IgD-negative memory B cell (primary cell): ENCODE results near the gene GPC5. TPM values are rescaled to one million over a fixed set of nuclear protein-coding genes. Genes with fewer than 3 reads are reported as not detected.
A peak's percentile ranks its signal among the peaks of the same experiment; 100 is the strongest.

Experiments used
- H3K27ac Mint-ChIP-seq, 3 donors: one replicate each; pipeline ENCODE4 v1.8.0; 2020 to 2022; ENCODE audit warnings: mild to moderate bottlenecking in 3 of 3, mixed read lengths in 3 of 3, moderate library complexity in 1 of 3
- H3K27me3 Mint-ChIP-seq: one replicate; pipeline ENCODE4 v1.8.0; 2021; ENCODE audit warnings: mixed read lengths
- H3K36me3 Mint-ChIP-seq: one replicate; pipeline ENCODE4 v1.8.0; 2020; ENCODE audit warnings: mild to moderate bottlenecking, mixed read lengths
- H3K4me1 Mint-ChIP-seq, 3 donors: one replicate each; pipeline ENCODE4 v1.8.0; 2020 to 2022; ENCODE audit warnings: mixed read lengths in 3 of 3, mild to moderate bottlenecking in 1 of 3
- H3K4me3 Mint-ChIP-seq, 4 donors: one replicate each; pipeline ENCODE4 v1.8.0; 2020 to 2022; ENCODE audit warnings: mild to moderate bottlenecking in 4 of 4, mixed read lengths in 4 of 4, moderate library complexity in 3 of 4
- H3K9me3 Mint-ChIP-seq, 3 donors: one replicate each; pipeline ENCODE4 v1.8.0; 2020 to 2021; ENCODE audit warnings: mixed read lengths in 3 of 3, mild to moderate bottlenecking in 1 of 3
- polyA plus RNA-seq: library from polyadenylated mRNA; unstranded; fragments of 300-500 nt; fragmentation: Illumina TruSeq; gene quantifications from one replicate; pipeline ENCODE4 v1.2.3, GENCODE V29; 2021

GPC5 gene
- polyA plus RNA-seq, 1 donor from 2014 or later = 0.24 TPM

- no peak overlapping the region for H3K27ac Mint-ChIP-seq
- H3K27me3 Mint-ChIP-seq = no peaks in the 10 kb centered on the region
- no peaks in the 10 kb centered on the region for H3K36me3 Mint-ChIP-seq
- H3K4me3 Mint-ChIP-seq = no peak overlapping the region
- no peaks in the 10 kb centered on the region for H3K4me1 Mint-ChIP-seq
- peaks cover 0 to 2% (median 2%) of the 10 kb centered on the region in 3 donors for H3K9me3 Mint-ChIP-seq
Measured at GRCh38 chr13:92622905-92623304, 1224.5 kb downstream of the GPC5 start.

DNA sequence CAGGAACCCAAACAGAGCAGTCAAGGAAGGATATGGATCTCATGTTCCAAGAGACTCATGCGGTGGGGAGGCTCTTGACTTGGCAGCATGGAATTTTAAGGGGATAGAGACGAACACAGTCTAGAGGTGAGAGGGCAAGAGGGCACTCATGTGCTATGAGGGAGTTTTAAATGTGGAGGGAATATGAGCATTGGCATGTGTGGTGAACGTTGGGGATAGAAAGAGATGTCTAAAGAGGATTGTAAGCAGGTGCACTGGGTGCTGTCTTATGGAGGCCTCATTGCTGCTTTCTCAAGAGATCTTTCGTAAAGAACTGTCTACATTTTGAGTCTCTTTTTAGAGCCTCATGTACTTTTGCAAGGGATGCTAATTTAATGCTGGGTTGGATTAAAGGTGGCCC lies 1227.9 kb downstream of the GPC5 start:
- H3K4me1 Mint-ChIP-seq = no peaks in the 10 kb centered on the region
- H3K9me3 Mint-ChIP-seq = peaks cover 0 to 5% (median 3%) of the 10 kb centered on the region in 3 donors
- H3K27ac Mint-ChIP-seq = no peak overlapping the region
- no peaks in the 10 kb centered on the region for H3K36me3 Mint-ChIP-seq
- no peak overlapping the region for H3K4me3 Mint-ChIP-seq
- H3K27me3 Mint-ChIP-seq = no peaks in the 10 kb centered on the region

DNA sequence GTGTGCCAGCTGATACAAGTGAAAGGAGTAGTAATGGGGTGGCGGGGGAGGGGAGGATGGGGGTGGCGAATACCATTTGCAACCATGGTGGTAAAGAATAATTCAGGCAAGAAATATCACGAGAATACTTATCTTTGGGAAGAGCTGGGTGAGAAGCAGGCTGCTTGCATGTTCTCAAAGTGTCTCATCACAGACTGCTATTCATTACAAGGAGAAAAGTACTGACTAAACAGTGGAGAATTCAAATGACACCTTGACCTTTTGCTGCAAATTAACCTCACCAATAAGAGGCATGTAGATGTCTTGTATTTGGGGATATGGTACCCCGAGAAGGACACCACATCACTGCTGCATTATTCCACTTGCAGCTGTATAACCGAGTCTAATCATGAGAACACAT lies 1242.5 kb downstream of the GPC5 start:
- Mint-ChIP-seq H3K27ac (no peak overlapping the region), H3K27me3 (no peaks in the 10 kb centered on the region), H3K4me1 (no peaks in the 10 kb centered on the region), H3K36me3 (peaks cover 5% of the 10 kb centered on the region), H3K9me3 (peaks cover 0 to 6% (median 4%) of the 10 kb centered on the region in 3 donors), H3K4me3 (no peak overlapping the region)

DNA sequence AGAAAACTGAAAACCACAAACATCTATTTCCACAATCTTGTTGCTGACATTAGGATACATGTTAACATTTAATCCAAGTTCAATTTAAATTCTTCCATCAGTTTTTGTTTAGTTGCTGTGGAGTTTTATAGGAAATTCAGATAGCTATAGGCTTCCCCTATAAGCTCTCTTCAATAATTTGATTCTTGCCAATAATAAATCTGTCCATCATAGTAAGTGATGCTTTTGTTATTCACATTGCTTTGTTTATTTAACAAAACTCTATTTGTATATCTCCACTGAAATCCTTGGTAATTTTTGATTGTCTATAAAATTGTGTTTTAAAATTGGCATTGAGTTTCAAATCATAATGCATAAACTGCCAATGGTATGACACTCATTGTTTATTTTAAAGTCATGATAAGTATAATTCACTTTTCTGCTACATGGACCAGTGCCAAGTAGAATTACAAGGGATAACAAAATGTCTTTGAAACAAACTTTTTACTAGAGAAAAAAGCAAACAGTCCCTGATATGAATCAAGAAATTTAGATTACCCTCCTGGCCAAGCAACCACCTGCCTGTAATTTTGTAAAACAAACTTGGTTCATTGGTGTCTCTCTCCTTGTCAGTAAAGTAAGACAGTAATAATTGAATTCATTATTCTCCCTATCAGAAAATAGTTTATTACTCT lies 1250.9 kb downstream of the GPC5 start:
- Mint-ChIP-seq H3K27ac (no peak overlapping the region), H3K9me3 (peaks cover 0 to 8% (median 2%) of the 10 kb centered on the region in 3 donors), H3K36me3 (no peaks in the 10 kb centered on the region), H3K4me3 (no peak overlapping the region), H3K27me3 (no peaks in the 10 kb centered on the region), H3K4me1 (no peaks in the 10 kb centered on the region)

DNA sequence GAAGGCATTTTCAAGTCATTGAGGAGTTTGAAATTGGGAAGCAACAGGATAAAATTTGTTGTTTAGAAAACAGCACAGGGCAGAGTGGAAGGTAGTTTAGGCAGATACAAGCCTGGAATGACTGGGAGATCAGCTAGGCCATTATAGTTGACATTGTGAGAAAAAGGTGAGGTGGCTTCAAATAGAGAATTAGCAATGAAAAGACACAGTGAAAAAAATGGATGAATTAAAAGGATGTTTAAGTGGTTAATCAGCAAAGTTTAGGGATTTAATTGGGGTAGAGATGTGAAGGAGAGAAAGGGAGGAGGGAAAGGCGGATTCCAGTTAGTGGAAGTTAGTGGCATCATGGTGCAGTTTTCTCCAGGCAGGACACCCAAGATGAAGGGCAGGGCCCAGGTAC lies 1257.7 kb downstream of the GPC5 start:
- no peaks in the 10 kb centered on the region for H3K4me1 Mint-ChIP-seq
- H3K27me3 Mint-ChIP-seq = no peaks in the 10 kb centered on the region
- H3K27ac Mint-ChIP-seq = no peak overlapping the region
- no peaks in the 10 kb centered on the region for H3K36me3 Mint-ChIP-seq
- H3K9me3 Mint-ChIP-seq = peaks cover 0 to 13% (median 2%) of the 10 kb centered on the region in 3 donors
- H3K4me3 Mint-ChIP-seq = no peak overlapping the region

DNA sequence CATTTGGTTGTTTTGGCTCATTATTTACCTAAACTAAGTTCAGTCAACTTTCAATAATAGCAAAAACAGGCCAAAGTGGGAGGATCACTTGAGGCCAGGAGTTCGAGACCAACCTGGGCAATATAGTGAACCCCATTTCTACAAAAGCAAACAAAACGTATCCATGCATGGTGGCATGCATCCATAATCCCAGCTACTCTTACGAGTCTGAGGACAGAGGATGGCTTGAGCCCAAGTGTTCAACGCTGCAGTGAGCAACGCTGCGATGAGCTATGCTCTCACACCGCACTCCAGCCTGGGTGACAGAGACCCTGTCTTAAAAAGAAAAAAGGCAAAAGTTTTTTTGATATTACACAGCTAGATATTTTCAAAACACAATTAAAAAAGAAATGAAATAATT lies 1258.2 kb downstream of the GPC5 start:
- Mint-ChIP-seq H3K9me3 (peaks cover 0 to 13% (median 2%) of the 10 kb centered on the region in 3 donors), H3K36me3 (no peaks in the 10 kb centered on the region), H3K4me1 (no peaks in the 10 kb centered on the region), H3K27me3 (no peaks in the 10 kb centered on the region), H3K27ac (no peak overlapping the region), H3K4me3 (no peak overlapping the region)

DNA sequence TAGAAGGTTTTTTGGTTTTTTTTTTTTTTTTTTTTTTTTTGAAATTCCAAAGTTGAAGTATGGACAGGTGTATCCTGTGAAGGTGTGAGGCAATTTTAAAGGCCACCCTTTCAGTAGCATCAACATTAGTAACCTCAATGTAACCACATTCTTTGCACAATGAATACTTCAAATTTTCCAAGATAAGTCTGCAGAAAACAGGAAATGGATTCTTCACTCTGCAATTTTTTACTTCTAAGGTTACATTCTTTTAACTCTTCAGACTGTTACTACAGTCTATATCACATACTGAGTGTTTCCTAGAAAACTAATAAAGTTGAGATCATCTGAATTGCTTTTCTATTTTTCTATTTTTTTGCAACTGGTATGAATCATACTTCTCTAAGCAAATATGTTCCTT lies 1259.1 kb downstream of the GPC5 start:
- Mint-ChIP-seq H3K4me1 (no peaks in the 10 kb centered on the region), H3K9me3 (peaks cover 0 to 20% (median 2%) of the 10 kb centered on the region in 3 donors), H3K27ac (no peak overlapping the region), H3K27me3 (no peaks in the 10 kb centered on the region), H3K4me3 (no peak overlapping the region), H3K36me3 (no peaks in the 10 kb centered on the region)

DNA sequence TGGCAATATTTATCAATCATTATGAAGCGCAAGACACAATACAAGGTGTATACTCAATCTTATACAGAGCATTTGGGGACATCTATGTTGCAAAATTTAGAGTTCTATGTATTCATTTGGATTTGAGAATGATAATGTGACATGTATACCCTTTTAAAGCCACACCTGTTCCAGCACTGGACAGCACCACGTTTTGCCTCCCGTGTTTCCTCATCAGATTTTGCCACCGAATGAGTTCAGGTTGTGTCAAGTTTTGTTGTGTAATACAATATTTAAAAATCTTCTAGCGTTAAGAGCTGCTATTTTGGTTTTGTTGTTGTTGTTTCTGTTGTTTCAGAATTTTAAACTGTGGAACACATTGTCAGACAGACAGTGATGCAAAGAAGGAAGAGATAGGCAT lies 1259.9 kb downstream of the GPC5 start:
- Mint-ChIP-seq H3K27ac (no peak overlapping the region), H3K27me3 (no peaks in the 10 kb centered on the region)

DNA sequence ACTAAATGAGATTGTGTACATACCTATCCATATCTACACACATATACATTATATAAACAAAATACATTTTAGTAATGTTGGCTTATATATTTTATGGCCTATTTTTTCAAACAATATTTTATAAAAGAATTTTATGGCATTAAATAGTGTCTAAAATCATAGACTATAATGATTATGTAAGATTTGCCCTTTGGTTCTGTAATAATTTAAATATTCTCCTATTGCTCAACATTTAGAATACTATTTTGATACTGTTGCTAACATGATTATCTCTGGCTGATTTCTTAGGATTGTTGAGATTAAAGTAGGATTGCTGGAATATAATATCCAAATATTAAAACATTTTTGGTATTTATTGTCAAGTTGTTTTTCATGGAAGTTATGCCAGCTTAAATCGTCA lies 1263.0 kb downstream of the GPC5 start:
- H3K4me3 Mint-ChIP-seq = no peak overlapping the region
- H3K36me3 Mint-ChIP-seq = no peaks in the 10 kb centered on the region
- H3K9me3 Mint-ChIP-seq = peaks cover 0 to 14% (median 0%) of the 10 kb centered on the region in 3 donors
- no peaks in the 10 kb centered on the region for H3K4me1 Mint-ChIP-seq
- no peaks in the 10 kb centered on the region for H3K27me3 Mint-ChIP-seq
- no peak overlapping the region for H3K27ac Mint-ChIP-seq

More for the DNA sequence above, 1259.9 kb downstream of the GPC5 start:
- H3K4me1 Mint-ChIP-seq = no peaks in the 10 kb centered on the region
- no peaks in the 10 kb centered on the region for H3K36me3 Mint-ChIP-seq
- H3K4me3 Mint-ChIP-seq = no peak overlapping the region
- peaks cover 0 to 15% (median 0%) of the 10 kb centered on the region in 3 donors for H3K9me3 Mint-ChIP-seq

DNA sequence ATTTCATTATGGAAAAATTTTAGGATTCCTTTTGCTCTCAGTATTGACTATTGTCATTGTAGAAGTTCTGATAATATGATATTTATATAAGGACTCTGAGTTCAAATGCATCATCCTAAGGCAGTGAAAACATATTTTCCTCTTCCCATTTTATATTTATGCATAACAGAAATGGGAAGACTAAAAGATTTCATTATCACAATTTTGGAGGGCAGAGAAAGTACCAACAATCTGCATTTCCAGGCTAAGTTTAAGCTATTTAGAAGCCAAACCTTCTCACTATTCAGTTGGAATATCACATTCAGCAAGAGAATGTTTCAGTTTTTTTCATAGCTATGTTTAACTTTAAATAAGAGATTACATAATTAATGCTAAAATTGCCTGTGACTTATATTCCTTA lies 1269.7 kb downstream of the GPC5 start:
- H3K4me1 Mint-ChIP-seq = no peaks in the 10 kb centered on the region
- H3K27ac Mint-ChIP-seq = no peak overlapping the region
- no peak overlapping the region for H3K4me3 Mint-ChIP-seq
- H3K9me3 Mint-ChIP-seq = peaks cover 2 to 19% (median 5%) of the 10 kb centered on the region in 3 donors
- no peaks in the 10 kb centered on the region for H3K27me3 Mint-ChIP-seq
- peaks cover 2% of the 10 kb centered on the region for H3K36me3 Mint-ChIP-seq

DNA sequence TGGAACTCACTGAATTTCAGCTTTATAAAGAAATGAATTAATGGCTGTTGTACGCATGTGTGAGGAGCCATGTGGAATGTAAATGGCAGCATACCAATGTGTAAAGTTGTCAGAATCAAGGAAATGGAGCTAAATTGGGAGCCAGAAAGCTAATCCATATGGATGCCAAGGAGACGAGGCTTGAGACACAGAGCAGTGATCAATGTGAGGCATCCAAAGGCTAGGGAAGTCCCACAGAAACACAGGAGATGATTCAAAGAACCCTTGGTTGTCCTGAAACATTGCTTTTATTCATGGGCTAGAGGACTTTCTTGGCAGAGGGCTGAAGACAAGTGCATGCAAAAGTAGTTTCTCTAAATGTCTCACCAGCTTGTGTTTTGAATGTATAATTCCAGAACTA lies 1271.7 kb downstream of the GPC5 start:
- Mint-ChIP-seq H3K27me3 (no peaks in the 10 kb centered on the region), H3K9me3 (peaks cover 2 to 16% (median 5%) of the 10 kb centered on the region in 3 donors), H3K4me1 (no peaks in the 10 kb centered on the region), H3K36me3 (peaks cover 2% of the 10 kb centered on the region), H3K27ac (no peak overlapping the region), H3K4me3 (no peak overlapping the region)

GRCh38 chr13:92671821-92672220 lies 1273.4 kb downstream of the GPC5 start:
- Mint-ChIP-seq H3K27ac (no peak overlapping the region), H3K4me1 (no peaks in the 10 kb centered on the region), H3K4me3 (no peak overlapping the region), H3K27me3 (no peaks in the 10 kb centered on the region), H3K36me3 (peaks cover 2% of the 10 kb centered on the region), H3K9me3 (peaks cover 2 to 16% (median 5%) of the 10 kb centered on the region in 3 donors)

DNA sequence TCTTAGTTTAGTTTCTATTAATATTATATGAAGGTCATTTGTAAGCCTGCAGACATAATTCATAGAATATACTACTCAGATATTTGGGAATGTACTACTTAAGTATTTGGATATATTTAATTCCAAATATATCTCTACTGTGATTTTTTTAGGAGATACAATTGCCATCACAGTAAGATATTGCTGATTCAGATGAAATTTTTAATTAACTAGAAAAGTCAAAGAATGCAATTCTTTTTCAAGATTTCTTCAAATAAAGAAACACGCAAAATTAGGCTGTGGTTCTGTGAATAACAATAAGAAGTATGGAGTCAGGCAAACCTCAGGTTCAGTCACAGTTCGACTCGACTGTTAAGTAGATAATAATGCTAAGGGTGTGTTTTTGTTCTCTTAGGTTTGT lies 1277.8 kb downstream of the GPC5 start:
- peaks cover 0 to 19% (median 5%) of the 10 kb centered on the region in 3 donors for H3K9me3 Mint-ChIP-seq
- H3K4me1 Mint-ChIP-seq = no peaks in the 10 kb centered on the region
- H3K36me3 Mint-ChIP-seq = peaks cover 2% of the 10 kb centered on the region
- no peak overlapping the region for H3K4me3 Mint-ChIP-seq
- H3K27ac Mint-ChIP-seq = no peak overlapping the region
- no peaks in the 10 kb centered on the region for H3K27me3 Mint-ChIP-seq

- H3K9me3 Mint-ChIP-seq = peaks cover 0 to 20% (median 9%) of the 10 kb centered on the region in 3 donors
- H3K36me3 Mint-ChIP-seq = no peaks in the 10 kb centered on the region
- H3K4me1 Mint-ChIP-seq = no peaks in the 10 kb centered on the region
Measured at GRCh38 chr13:92677571-92677970, 1279.2 kb downstream of the GPC5 start.

DNA sequence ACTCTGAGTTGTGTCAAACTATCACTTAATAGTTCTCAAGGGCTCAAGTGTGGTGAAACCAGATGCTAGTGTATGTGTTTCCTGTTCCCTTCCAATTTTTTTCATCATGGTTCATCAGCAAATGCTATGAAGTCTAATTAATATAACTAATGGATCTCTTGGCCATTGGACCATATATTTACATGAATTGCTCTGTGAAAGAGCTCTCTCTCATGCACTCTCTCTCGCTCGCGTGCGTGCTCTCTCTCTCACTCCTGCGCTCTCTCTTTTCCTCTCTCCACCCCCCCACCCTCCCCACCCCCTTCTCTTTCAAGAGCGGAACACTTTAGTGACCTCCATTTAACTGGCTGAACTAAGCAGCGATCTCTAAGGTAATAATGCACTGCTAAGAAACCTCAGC lies 1281.2 kb downstream of the GPC5 start:
- H3K27ac Mint-ChIP-seq = no peak overlapping the region
- H3K4me1 Mint-ChIP-seq = no peaks in the 10 kb centered on the region
- no peak overlapping the region for H3K4me3 Mint-ChIP-seq
- H3K36me3 Mint-ChIP-seq = no peaks in the 10 kb centered on the region
- no peaks in the 10 kb centered on the region for H3K27me3 Mint-ChIP-seq
- peaks cover 0 to 30% (median 9%) of the 10 kb centered on the region in 3 donors for H3K9me3 Mint-ChIP-seq

More at GRCh38 chr13:92677571-92677970, 1279.2 kb downstream of the GPC5 start:
- Mint-ChIP-seq H3K27ac (peak overlapping the region in 1 of 3 donors; percentile 31), H3K4me3 (no peak overlapping the region), H3K27me3 (no peaks in the 10 kb centered on the region)

- Mint-ChIP-seq H3K4me1 (no peaks in the 10 kb centered on the region), H3K27ac (no peak overlapping the region), H3K4me3 (no peak overlapping the region), H3K36me3 (no peaks in the 10 kb centered on the region), H3K9me3 (peaks cover 0 to 32% (median 10%) of the 10 kb centered on the region in 3 donors), H3K27me3 (no peaks in the 10 kb centered on the region)
Measured at GRCh38 chr13:92681239-92681638, 1282.8 kb downstream of the GPC5 start.
